ENCODE data around the gene EXOSC3.
"Not testable (repeated sequence)": the region's sequence is repeated elsewhere in the genome, so short reads cannot be mapped to it uniquely, and the experiment has no call there.

EXOSC3 gene

DNA sequence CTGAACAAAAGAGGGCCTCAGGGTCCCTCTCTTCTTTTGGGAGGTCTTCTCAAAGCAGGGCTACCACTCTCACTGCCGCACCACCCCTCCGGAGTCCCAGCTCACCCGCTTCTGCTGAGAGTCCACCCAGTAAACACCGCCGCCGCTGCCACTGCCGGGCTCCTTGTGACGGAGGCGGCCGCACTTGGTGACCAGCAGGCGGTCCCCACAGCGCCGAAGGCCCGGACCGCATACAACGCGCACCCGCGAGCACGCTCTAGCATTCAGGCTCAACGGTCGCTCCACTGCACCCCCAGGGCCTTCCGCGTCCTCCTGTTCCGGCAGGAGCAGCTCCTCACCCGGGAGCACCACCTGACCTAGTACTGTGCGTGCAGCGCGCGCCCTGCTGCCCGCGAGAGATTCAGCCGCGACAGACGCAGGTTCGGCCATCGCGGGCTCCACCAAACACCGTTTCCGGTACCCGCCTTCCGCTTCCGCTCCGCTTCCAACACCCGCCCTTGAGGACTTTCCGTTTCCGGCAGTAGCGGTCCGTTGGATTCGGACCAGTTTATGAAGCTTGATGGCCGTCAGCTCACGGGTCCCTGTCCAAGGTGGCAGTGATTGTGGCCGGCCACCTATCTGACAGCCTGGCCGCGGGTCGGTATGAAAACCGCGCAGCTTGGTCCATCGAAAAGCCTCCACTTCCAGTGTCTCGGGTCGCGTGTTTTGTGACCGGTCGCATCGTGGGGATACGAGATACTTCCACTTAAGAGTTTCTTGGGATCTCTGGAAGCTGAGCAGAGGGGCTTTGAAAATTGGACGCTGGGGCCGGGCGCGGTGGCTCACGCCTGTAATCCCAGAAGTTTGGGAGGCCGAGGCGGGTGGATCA lies at the start of gene EXOSC3:
Gene EXOSC3 (minus strand): TSS at position 449 of the 868 bp plus-strand sequence. CDS start 20 bp downstream, at position 429.
- DNase-seq, result peak; percentile 92

DNA sequence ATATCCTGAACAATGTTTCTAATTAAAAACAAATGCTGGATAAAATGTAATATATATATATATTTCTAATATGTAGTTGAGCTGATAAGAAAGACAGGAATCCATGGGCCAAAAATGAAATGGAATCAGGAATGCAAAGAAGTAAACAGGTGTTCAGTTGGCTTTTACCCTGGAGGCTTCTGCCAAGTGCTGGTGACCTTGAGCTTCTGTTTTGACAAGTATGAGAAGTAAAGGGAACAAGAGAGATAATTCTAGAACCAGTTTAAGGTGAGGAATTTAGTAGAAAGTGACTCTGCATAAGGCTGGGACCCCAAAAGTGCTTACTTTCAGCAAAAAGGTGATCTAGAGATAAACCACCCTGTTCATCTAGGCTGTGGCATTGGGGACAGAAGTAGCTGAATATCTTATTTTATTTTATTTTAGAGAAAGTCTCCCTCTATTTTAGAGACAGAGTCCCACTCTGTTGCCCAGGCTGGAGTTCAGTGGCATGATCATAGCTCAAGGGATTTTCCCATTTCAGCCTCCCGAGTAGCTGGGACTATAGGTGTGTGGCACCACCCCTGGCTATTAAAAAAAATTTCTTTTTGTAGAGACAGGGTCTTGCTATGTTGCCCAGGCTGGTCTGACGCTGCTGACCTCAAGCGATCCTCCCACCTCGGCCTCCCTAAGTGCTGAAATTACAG lies 42.8 kb upstream of the EXOSC3 start:
- no peak for DNase-seq

GRCh38 chr9:37825174-37825573 lies 40.3 kb upstream of the EXOSC3 start:
- DNase-seq, result not testable (repeated sequence)

GRCh38 chr9:37820142-37820541 lies 35.3 kb upstream of the EXOSC3 start:
- DNase-seq, result no peak

DNA sequence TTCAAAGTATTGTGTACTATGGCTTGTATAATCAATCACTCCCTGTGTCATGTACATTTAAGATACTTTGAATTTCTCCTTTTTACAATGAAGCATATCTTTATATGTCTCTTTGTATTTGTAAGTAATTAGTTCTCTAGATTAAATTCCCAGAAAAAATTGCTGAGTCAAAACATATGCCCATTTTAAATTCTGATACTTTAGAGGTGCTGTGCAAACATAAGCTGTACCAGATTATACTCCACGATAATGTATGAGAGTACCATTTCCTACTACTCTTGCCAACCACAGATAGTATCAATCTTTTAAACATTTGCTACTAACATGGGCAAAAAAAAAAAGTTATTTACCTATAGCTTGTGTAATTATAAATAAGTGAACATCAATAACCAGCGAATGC lies 34.0 kb upstream of the EXOSC3 start:
- no peak for DNase-seq

GRCh38 chr9:37812773-37813379 lies 28.0 kb upstream of the EXOSC3 start:
- DNase-seq, result no peak

- no peak for DNase-seq
Measured at GRCh38 chr9:37811906-37812476, 27.1 kb upstream of the EXOSC3 start.

GRCh38 chr9:37809676-37810075 lies 24.8 kb upstream of the EXOSC3 start:
- not testable (repeated sequence) for DNase-seq

GRCh38 chr9:37806271-37806670 lies 21.4 kb upstream of the EXOSC3 start:
- no peak for DNase-seq

GRCh38 chr9:37801959-37802711 lies 17.3 kb upstream of the EXOSC3 start:
- DNase-seq, result no peak

DNA sequence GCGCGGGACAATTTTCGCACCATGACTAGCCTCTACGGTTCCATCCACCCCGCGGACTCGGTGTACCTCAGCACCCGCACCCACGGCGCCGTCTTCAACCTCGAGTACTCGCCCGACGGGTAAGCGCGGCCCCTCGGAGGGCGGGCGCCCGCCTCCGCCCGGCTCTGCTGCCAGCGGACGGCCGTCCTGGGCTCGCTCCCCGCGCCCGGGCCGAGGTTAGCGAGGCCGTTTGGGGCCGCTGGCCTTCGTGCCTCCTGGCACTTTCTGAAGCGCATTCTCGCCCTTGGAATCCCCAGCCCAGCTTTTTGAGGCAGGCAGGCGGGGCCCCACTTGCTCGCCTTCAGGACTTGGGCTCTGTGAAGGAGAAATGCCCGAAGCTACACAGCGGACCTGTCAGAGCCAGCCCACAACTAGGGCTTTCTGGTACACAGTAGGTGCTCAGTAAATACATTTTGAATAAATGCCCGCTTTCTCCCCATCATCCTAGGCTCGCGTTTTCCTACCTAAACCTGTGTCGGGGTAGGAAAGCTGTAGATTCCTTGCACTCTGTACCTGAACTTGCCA lies 16.5 kb upstream of the EXOSC3 start:
- DNase-seq, result peak; percentile 40

GRCh38 chr9:37800631-37801286 lies 15.9 kb upstream of the EXOSC3 start, which contains the start of gene DCAF10:
DCAF10 (plus strand) TSS chr9:37800797; CDS start chr9:37800867, 70 bp downstream.
- DNase-seq, result peak; percentile 93

DNA sequence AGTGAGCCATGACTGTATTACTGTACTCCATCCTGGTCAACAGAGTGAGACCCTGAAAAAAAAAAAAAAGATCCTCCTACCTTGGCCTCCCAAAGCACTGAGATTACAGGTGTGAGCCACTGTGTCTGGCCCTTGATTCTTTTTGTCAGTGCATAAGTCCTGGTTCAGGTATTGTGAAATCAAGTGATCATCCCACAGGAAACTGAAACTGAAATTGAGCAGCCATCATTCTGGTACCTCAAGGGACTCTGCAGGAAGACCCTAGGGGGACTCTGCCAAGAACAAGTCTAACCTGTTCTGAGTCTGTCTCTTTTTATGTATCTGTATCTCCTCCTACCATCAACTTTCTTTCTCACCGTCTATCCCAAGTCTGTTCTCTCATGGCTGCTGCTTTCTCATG lies 13.8 kb upstream of the EXOSC3 start:
- DNase-seq, result peak; percentile 37

GRCh38 chr9:37796232-37796631 lies 11.4 kb upstream of the EXOSC3 start:
- no peak for DNase-seq

GRCh38 chr9:37792122-37792521 lies 7.3 kb upstream of the EXOSC3 start:
- no peak for DNase-seq

DNA sequence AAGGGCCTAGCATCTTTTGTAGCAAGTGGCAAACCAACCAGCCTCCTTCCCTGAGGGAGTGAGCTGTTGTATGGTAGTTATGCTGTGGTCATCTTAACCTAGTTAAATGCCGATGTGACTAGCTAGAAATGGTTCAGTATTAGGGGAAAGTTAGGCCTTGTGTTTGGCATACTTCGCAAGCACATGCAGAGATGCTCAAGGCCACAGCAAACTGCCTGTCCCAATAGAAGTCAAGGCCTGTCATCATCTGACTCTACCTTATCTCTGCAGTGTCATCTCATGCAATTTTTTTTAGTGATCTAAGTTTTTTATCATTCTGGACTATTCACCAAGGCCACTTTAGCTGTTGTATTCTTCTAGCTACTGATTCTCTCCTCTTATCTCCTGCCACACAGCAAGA lies 5.2 kb upstream of the EXOSC3 start:
- no peak for DNase-seq

DNA sequence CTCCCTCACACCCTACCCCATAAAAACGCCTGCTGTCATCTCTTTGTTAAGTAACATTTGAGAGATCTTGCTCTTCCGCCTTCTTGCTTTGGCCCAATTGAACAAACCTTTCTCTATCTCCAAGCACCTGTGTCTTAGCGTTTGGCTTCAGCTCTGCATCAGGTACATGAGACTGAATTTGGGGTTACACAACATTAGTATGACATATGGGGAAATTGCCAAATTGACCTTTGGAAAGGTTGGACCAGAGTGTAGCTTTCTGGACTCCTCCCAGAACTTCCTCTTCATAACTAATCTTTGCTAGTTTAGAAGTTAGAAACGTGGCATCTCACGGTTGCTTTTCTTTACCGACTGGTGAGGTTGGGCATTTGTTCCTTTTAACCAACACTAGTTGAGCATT lies 3.5 kb upstream of the EXOSC3 start:
- no peak for DNase-seq

GRCh38 chr9:37787059-37787458 lies 2.2 kb upstream of the EXOSC3 start:
- DNase-seq, result no peak

DNA sequence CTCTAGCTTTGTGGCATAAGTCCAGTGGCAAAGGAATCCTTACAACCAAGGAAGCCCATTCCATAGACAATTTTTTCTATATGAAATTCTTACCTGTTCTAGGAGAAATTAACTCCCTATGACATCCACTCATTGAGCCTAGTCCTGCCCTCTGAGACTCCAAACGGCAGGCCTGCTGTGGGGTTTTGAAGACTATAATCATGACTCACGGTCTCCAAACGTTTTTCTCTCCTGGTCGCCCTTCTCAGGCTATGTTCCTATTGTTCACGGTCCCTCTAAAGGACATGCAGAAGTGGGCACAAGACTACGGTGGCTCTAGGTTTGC lies 611 bp downstream of the EXOSC3 start:
- DNase-seq, result peak; percentile 11

GRCh38 chr9:37778534-37778933 lies 6.3 kb downstream of the EXOSC3 start:
- no peak for DNase-seq

DNA sequence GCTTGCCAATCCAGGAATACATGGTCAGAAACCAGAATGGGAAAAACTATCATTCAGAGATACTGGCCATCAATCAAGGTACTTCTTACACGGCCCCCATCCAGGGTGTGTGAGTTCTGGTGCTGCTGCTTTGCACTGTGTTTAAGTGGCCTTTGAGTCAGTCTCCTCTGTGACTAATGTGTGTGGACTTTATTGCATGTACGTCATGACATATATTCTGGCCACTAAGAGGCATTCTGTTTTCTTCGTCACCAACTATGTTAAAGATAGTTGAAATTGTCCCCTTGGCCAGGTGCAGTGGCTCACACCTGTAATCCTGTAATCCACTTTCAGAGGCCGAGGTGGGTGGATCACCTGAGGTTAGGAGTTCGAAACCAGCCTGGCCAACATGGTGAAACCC lies 8.5 kb downstream of the EXOSC3 start:
- no peak for DNase-seq
